Parathyroid adenoma (tissue), 2 donors: ENCODE measurements around the gene FERD3L.

Experiments
- H2AFZ ChIP-seq: fragments of 300-600 bp; sonication (generic); one replicate; pipeline ENCODE4 v1.7.0; 2017; ENCODE audit warnings: antibody characterized with exemption, mild to moderate bottlenecking
- H3K27ac ChIP-seq: fragments of 300-600 bp; sonication (generic); one replicate; pipeline ENCODE4 v1.7.0; 2017
- H3K27me3 ChIP-seq: fragments of 300-600 bp; sonication (generic); one replicate; pipeline ENCODE4 v1.7.0; 2017; ENCODE audit warnings: low read length; ENCODE audit not compliant: control insufficient read depth, insufficient read depth
- H3K36me3 ChIP-seq: fragments of 300-600 bp; sonication (generic); one replicate; pipeline ENCODE4 v1.7.0; 2017; ENCODE audit warnings: low read length; ENCODE audit not compliant: control insufficient read depth, insufficient read depth
- H3K4me1 ChIP-seq: fragments of 300-600 bp; sonication (generic); one replicate; pipeline ENCODE4 v1.7.0; 2017; ENCODE audit warnings: control low read depth
- H3K4me2 ChIP-seq: fragments of 300-600 bp; sonication (generic); one replicate; pipeline ENCODE4 v1.7.0; 2017; ENCODE audit warnings: low read length
- H3K4me3 ChIP-seq: fragments of 300-600 bp; sonication (generic); one replicate; pipeline ENCODE4 v1.7.0; 2017; ENCODE audit warnings: low read depth, low read length
- H3K79me2 ChIP-seq: fragments of 300-600 bp; sonication (generic); one replicate; pipeline ENCODE4 v1.7.0; 2017; ENCODE audit warnings: control low read depth
- H3K9ac ChIP-seq: fragments of 300-600 bp; sonication (generic); one replicate; pipeline ENCODE4 v1.7.0; 2017; ENCODE audit warnings: mild to moderate bottlenecking
- H3K9me3 ChIP-seq: fragments of 300-600 bp; sonication (generic); one replicate; pipeline ENCODE4 v1.7.0; 2017; ENCODE audit warnings: low read length; ENCODE audit not compliant: control insufficient read depth
- CTCF ChIP-seq: fragments of 300-600 bp; sonication (generic); IDR thresholded peaks from one replicate; pipeline ENCODE4 v1.7.0; 2017; ENCODE audit warnings: antibody characterized with exemption, mild to moderate bottlenecking
- donor health status: primary hyperparathyroidism.

FERD3L gene

DNA sequence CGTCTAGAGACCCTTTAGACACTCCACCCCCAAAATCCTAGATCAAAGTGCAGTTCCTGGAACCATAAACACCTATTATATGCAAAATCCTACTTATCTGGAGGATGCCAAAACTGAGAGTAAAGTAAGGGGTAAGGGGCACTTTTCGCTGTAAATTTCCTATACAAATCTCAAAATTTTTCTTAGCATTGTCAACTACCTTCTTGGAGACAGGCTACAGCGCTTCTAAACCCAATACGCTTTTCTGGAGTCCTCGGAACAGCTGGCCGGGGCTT is 38.2 kb downstream of the FERD3L start:
- no peaks in the 10 kb centered on the region for H3K79me2 ChIP-seq
- H3K4me2 ChIP-seq: peak overlapping the region; percentile 28
- no peak overlapping the region for H2AFZ ChIP-seq
- no peak overlapping the region for H3K9ac ChIP-seq
- no peaks in the 10 kb centered on the region for H3K4me1 ChIP-seq
- peak overlapping the region; percentile 28 for H3K4me3 ChIP-seq
- H3K27ac ChIP-seq: no peak overlapping the region
- H3K27me3 ChIP-seq: peaks cover 14% of the 10 kb centered on the region
- TF ChIP-seq CTCF: no peak
- H3K36me3 ChIP-seq: no peaks in the 10 kb centered on the region
- no peaks in the 10 kb centered on the region for H3K9me3 ChIP-seq

- H3K27me3 ChIP-seq: peaks cover 17% of the 10 kb centered on the region
- H3K36me3 ChIP-seq: no peaks in the 10 kb centered on the region
- H3K4me2 ChIP-seq: peak overlapping the region; percentile 12
- no peak overlapping the region for H3K27ac ChIP-seq
- no peak overlapping the region for H3K9ac ChIP-seq
- no peak for TF ChIP-seq CTCF
- H3K4me1 ChIP-seq: no peaks in the 10 kb centered on the region
- no peaks in the 10 kb centered on the region for H3K9me3 ChIP-seq
- no peak overlapping the region for H2AFZ ChIP-seq
- H3K79me2 ChIP-seq: no peaks in the 10 kb centered on the region
- no peak overlapping the region for H3K4me3 ChIP-seq
Observed at GRCh38 chr7:19106241-19107080, 38.8 kb downstream of the FERD3L start.

- no peak overlapping the region for H3K4me2 ChIP-seq
- H3K79me2 ChIP-seq: no peaks in the 10 kb centered on the region
- H2AFZ ChIP-seq: no peak overlapping the region
- H3K36me3 ChIP-seq: no peaks in the 10 kb centered on the region
- H3K27ac ChIP-seq: no peak overlapping the region
- TF ChIP-seq CTCF: no peak
- H3K4me1 ChIP-seq: no peaks in the 10 kb centered on the region
- no peaks in the 10 kb centered on the region for H3K9me3 ChIP-seq
- H3K27me3 ChIP-seq: peaks cover 17% of the 10 kb centered on the region
- H3K4me3 ChIP-seq: no peak overlapping the region
- H3K9ac ChIP-seq: no peak overlapping the region
Observed at GRCh38 chr7:19105546-19105945, 39.7 kb downstream of the FERD3L start.

- Histone ChIP-seq H3K9me3 (no peaks in the 10 kb centered on the region), H3K27me3 (peaks cover 17% of the 10 kb centered on the region), H3K27ac (no peak overlapping the region), H3K4me2 (no peak overlapping the region), H2AFZ (no peak overlapping the region), H3K36me3 (no peaks in the 10 kb centered on the region), H3K4me1 (no peaks in the 10 kb centered on the region), H3K4me3 (no peak overlapping the region), H3K79me2 (no peaks in the 10 kb centered on the region), H3K9ac (no peak overlapping the region)
- TF ChIP-seq CTCF: no peak
Observed at GRCh38 chr7:19104811-19105210, 40.4 kb downstream of the FERD3L start.

GRCh38 chr7:19102884-19103283 is 42.3 kb downstream of the FERD3L start:
- H3K27me3 ChIP-seq: peaks cover 14% of the 10 kb centered on the region
- H3K9ac ChIP-seq: no peak overlapping the region
- no peak overlapping the region for H3K27ac ChIP-seq
- H3K9me3 ChIP-seq: no peaks in the 10 kb centered on the region
- H3K4me3 ChIP-seq: no peak overlapping the region
- H3K79me2 ChIP-seq: no peaks in the 10 kb centered on the region
- no peaks in the 10 kb centered on the region for H3K36me3 ChIP-seq
- no peak overlapping the region for H2AFZ ChIP-seq
- no peak for TF ChIP-seq CTCF
- H3K4me2 ChIP-seq: no peak overlapping the region
- no peaks in the 10 kb centered on the region for H3K4me1 ChIP-seq
